ENCODE results near the gene WWOX. TPM values are rescaled to one million over a fixed set of nuclear protein-coding genes. Genes with fewer than 3 reads are reported as not detected.

Gene WWOX
- polyA plus RNA-seq, 1 donor (not counting 4 experiments of a cell fraction or from before 2014, with no cell fraction given) = 5.1 TPM

- Histone ChIP-seq H3K4me2 (ENCODE audit: control insufficient read depth, extremely low read depth, insufficient read depth, low read depth, low read length) (no peak overlapping the region), H3K27ac (ENCODE audit: control insufficient read depth, insufficient read depth, low read length) (no peak overlapping the region), H2AFZ (ENCODE audit: control insufficient read depth, low read length) (no peak overlapping the region), H3K4me1 (ENCODE audit: control insufficient read depth, extremely low read depth, insufficient read depth, low read length) (no peaks in the 10 kb centered on the region), H3K36me3 (ENCODE audit: control insufficient read depth in 2 of 2, extremely low read depth in 1 of 2, insufficient read depth in 2 of 2, low read length in 2 of 2) (no peaks in the 10 kb centered on the region), H4K20me1 (ENCODE audit: control insufficient read depth, extremely low read depth, insufficient read depth, low read length) (no peaks in the 10 kb centered on the region), H3K9me3 (ENCODE audit: control insufficient read depth, low read depth, low read length) (no peaks in the 10 kb centered on the region), H3K9me1 (ENCODE audit: control insufficient read depth, extremely low read depth, insufficient read depth, low read length) (no peaks in the 10 kb centered on the region), H3K4me3 (ENCODE audit: control insufficient read depth in 2 of 3, extremely low read depth in 1 of 3, insufficient read depth in 2 of 3, low read depth in 1 of 3, low read length in 3 of 3) (no peak overlapping the region), H3K27me3 (ENCODE audit: control insufficient read depth, extremely low read depth, insufficient read depth, low read length) (no peaks in the 10 kb centered on the region), H3K79me2 (ENCODE audit: control insufficient read depth, insufficient read depth, low read length) (no peaks in the 10 kb centered on the region), H3K9ac (ENCODE audit: control insufficient read depth, extremely low read depth, insufficient read depth, low read length) (no peak overlapping the region)
- no peak for FAIRE-seq
- dilution Hi-C loops (cut with MboI; ENCODE audit: extremely low pct_ligation_motif_present, low sequenced_read_pairs) = no loop called here
- no peak for DNase-seq (ENCODE audit: low read depth, low spot score)
- TF ChIP-seq EZH2 (IDR thresholded peaks at IDR 0.05; ENCODE audit: low read length) = no peak
- TF ChIP-seq, protein P1, sequence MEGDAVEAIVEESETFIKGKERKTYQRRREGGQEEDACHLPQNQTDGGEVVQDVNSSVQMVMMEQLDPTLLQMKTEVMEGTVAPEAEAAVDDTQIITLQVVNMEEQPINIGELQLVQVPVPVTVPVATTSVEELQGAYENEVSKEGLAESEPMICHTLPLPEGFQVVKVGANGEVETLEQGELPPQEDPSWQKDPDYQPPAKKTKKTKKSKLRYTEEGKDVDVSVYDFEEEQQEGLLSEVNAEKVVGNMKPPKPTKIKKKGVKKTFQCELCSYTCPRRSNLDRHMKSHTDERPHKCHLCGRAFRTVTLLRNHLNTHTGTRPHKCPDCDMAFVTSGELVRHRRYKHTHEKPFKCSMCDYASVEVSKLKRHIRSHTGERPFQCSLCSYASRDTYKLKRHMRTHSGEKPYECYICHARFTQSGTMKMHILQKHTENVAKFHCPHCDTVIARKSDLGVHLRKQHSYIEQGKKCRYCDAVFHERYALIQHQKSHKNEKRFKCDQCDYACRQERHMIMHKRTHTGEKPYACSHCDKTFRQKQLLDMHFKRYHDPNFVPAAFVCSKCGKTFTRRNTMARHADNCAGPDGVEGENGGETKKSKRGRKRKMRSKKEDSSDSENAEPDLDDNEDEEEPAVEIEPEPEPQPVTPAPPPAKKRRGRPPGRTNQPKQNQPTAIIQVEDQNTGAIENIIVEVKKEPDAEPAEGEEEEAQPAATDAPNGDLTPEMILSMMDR (optimal IDR thresholded peaks at IDR 0.05 in 1 of 3, IDR thresholded peaks at IDR 0.05 in 1 of 3, conservative IDR thresholded peaks at IDR 0.05 in 1 of 3; ENCODE audit: extremely low read depth in 1 of 3, insufficient read depth in 2 of 3, low read length in 3 of 3) = no peak
Measured at GRCh38 chr16:78323315-78323714, 223.9 kb downstream of the WWOX start.

DNA sequence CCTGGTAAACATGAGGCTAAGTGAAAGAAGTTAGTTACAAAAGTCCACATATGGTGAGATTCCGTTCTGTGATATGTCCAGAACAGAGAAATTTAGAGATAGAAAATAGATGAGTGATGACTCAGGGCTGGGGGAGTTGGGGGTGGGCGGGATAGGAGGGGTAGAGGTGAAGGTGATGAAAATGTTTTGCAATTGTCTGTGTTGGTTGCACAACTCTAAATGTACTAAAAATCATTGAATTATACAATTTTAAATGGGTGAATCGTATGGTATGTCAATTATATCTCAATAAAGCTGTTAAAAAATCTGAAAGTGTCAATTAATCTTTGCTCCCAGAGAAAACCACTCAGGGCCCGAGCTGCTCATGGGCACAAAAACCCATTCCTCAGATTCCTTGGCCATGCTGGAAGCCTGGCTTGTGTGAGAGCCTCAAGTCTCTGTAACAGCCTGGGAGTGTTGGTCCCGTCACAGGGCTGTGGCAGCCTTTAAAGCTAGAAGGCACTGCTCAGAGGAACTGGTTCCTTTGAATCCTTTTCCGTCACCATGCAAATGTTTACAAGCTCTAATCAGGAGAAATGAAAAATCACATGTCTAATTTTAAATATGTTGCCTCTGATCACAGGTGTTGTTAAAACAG lies 225.3 kb downstream of the WWOX start:
- no peaks in the 10 kb centered on the region for H3K9me3 ChIP-seq (ENCODE audit: control insufficient read depth, low read depth, low read length)
- no peak overlapping the region for H2AFZ ChIP-seq (ENCODE audit: control insufficient read depth, low read length)
- no peaks in the 10 kb centered on the region for H3K27me3 ChIP-seq (ENCODE audit: control insufficient read depth, extremely low read depth, insufficient read depth, low read length)
- no peak overlapping the region for H3K4me3 ChIP-seq (ENCODE audit: control insufficient read depth in 2 of 3, extremely low read depth in 1 of 3, insufficient read depth in 2 of 3, low read depth in 1 of 3, low read length in 3 of 3)
- H3K79me2 ChIP-seq (ENCODE audit: control insufficient read depth, insufficient read depth, low read length) = no peaks in the 10 kb centered on the region
- dilution Hi-C loops (cut with MboI; ENCODE audit: extremely low pct_ligation_motif_present, low sequenced_read_pairs) = no loop called here
- H3K36me3 ChIP-seq (ENCODE audit: control insufficient read depth in 2 of 2, extremely low read depth in 1 of 2, insufficient read depth in 2 of 2, low read length in 2 of 2) = no peaks in the 10 kb centered on the region
- no peak overlapping the region for H3K27ac ChIP-seq (ENCODE audit: control insufficient read depth, insufficient read depth, low read length)
- no peaks in the 10 kb centered on the region for H4K20me1 ChIP-seq (ENCODE audit: control insufficient read depth, extremely low read depth, insufficient read depth, low read length)
- TF ChIP-seq, protein P1 (optimal IDR thresholded peaks at IDR 0.05 in 1 of 3, IDR thresholded peaks at IDR 0.05 in 1 of 3, conservative IDR thresholded peaks at IDR 0.05 in 1 of 3; ENCODE audit: extremely low read depth in 1 of 3, insufficient read depth in 2 of 3, low read length in 3 of 3) = no peak
- no peak for TF ChIP-seq EZH2 (IDR thresholded peaks at IDR 0.05; ENCODE audit: low read length)
- no peak overlapping the region for H3K4me2 ChIP-seq (ENCODE audit: control insufficient read depth, extremely low read depth, insufficient read depth, low read depth, low read length)
- FAIRE-seq (no peak), DNase-seq (ENCODE audit: low read depth, low spot score) (no peak)
- no peaks in the 10 kb centered on the region for H3K4me1 ChIP-seq (ENCODE audit: control insufficient read depth, extremely low read depth, insufficient read depth, low read length)
- H3K9me1 ChIP-seq (ENCODE audit: control insufficient read depth, extremely low read depth, insufficient read depth, low read length) = no peaks in the 10 kb centered on the region
- no peak overlapping the region for H3K9ac ChIP-seq (ENCODE audit: control insufficient read depth, extremely low read depth, insufficient read depth, low read length)

Data from keratinocyte (primary cell).